NOMO-1 treated with DMSO at 0.1 percent for 48 hours (cell line): Measurements from ENCODE around the gene SLC14A1.
A peak's percentile ranks its signal among the peaks of the same experiment; 100 is the strongest.

Experiments
- DNase-seq: peaks from one replicate; lab custom pipeline; 2025; ENCODE audit not compliant: unreplicated experiment; lab: John Stamatoyannopoulos, UW

Gene SLC14A1

DNA sequence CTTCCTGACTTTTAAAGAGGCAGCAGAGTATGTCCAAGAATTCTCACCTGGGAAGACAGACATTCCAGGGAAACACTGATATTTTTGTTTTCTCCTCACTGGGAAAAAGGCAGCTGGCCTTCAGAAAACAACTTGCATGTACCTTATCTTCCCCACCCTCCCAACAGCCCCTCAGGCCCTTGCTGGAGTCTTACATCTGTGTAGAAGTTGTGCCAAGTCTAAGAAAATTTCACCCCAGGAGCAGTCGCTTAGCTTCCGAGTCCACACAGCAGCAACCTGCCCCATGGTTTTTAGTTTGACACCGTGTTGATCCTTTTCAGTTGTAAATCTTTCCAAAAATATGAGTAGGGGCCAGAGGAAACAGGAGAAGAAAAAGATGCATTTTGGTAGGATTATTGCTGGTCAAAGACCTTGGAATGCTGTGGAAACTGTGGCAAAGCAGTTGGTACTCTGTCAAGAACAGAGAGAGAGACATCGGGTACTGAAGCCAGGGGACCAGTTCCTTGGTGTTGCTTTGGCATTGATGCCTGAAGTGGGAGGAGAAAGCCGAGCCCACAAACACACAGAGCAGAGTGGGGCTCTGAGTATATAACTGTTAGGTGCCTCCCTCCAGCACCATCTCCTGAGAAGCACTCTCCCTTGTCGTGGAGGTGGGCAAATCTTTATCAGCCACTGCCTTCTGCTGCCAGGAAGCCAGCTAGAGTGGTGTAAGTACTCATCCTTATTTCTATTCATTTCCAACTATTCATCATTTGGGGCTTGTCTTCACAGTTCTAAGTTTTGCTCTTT, at the start of gene SLC14A1:
Gene SLC14A1, plus strand, starts transcription at position 615 of the 789 bp plus-strand sequence. CDS start 6,140 bp downstream, outside the sequence.
- no peak for DNase-seq

DNA sequence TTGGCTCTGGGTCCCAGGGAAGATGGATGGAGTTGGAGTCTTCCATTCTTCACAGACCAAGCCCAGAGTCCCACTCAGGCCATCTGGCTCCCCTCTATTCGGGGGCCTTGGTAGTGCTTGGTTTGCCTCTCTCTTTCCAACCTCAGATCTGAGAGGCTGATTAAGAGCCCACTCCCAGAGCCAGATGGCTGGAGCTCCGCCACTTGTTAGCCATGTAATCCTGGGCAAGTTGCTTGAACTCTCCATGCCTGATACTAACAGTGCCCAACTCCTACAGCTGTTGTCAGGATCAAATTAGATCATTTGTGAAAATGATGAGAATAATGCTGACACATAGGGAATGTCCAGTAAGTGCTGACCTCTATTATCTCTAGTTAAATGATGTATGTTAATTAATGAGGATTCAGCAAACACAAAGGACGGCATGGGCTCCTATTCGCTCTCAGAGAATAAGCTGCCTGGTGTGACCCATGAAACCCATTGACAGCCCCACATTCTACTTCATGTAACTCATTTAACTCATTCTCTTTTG, 46.6 kb upstream of the SLC14A1 start:
- DNase-seq = no peak

DNA sequence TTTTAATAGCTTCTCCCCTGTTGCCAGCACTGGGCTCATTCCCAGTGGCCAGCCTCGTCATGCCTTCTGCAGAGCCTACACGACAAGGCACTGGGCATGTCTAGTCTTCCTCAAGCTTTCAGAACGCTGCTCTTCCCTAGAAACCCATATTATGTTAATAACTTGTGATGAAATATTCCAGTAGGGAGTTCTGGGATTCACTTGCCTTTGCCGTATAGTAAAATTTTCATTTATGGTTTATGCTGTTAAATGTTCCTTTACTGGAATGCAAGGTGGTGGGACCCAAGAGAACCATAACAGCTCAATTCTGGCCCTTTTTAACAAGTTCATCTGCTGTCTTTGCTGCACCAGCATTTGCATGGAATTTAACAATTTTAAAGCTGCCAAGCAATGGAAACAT, 45.5 kb upstream of the SLC14A1 start:
- no peak for DNase-seq

DNA sequence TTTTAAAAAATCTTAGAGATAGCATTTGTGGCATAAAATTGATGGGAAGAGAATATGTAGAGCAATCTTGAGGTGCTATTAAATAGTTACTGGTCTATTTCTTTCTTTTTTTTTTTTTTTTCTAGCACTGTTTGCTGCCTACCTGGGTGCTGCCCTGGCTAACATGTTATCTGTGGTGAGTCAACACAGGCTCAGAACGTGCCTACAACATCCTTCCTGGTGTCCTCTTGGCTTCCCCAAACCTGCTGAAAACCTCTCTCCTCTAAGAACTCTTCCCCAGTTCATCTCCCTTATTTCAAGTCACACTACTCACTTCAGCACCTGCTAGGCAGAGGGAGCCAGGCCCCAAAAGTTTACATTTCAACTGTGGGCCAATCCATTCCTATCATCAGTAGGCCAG, 45.1 kb upstream of the SLC14A1 start:
- no peak for DNase-seq

DNA sequence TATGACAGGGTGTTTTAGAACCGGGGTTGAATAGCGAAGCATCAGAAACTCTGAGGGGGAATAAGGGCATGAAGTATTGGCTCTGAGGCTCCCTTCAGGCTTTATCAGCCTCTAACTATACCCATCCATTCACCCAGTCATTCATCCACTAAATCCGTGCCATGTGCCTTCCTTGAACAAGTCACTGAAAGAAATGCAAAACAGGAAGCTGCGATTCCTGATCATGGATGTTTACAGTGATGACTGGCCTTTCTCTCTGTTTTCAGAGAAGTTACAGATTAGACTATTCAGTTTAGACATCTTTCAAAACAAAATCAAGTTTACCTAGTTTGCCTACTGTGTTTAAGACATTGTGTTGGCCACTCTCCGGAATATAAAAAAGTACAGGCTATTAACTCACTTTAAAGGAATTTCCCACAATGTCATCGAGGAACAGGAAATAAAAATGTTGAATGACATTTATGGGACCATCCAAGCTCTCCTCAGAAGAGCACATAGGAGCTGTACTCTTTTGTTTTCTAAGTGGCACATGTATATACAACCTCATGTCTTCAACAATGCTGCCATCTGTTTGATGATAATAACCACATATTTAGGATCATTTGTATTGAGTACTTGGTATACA, 43.8 kb upstream of the SLC14A1 start:
- DNase-seq = no peak

DNA sequence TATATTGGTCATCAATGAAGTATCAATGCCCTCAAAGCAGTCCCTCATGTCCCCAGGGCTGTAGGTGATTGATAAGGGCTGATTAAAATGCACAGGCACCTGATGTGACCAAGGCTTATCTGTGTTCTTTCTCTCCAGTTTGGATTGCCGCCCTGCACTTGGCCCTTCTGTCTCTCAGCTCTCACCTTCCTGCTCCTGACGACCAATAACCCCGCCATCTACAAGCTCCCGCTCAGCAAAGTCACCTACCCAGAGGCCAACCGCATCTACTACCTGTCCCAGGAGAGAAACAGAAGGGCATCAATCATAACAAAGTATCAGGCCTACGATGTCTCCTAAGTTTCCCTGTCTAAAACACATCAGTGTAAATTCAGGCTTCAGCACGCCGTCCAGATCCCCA, 41.8 kb upstream of the SLC14A1 start:
- DNase-seq = no peak

DNA sequence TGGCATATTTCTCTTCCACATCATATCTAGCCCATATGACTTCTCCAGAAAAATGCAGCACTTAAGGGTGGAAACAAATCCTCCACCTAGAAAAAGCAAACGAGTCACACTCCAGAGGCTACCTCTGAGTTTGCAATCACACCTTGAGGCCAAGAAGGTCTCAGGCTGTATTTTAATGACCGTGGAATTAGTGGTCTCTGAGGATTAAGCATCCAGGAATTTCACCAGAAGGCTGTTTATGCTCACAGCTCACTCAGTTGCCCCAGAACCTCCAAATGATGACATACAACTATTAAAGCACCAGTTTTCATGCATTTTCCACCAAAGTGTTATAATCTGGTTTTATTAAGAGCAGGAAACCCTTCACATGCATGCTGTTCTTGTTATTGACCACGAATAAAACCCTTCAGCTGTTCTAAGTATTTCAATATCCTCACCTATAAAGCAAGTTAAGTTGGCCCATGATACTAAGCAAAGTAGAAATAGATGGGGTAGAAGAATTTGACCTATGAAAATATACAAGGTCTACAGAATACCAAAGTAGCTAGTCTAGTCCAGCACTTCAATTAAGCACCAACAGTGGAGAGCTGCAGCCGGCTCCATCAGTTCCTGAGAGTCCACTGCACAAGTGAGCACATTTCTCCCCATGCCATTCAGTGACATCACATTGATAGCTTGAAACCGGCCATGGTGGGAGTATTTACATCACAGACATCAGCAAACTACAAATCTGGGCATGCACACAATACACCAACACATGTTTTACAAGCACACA, 39.5 kb upstream of the SLC14A1 start:
- no peak for DNase-seq

DNA sequence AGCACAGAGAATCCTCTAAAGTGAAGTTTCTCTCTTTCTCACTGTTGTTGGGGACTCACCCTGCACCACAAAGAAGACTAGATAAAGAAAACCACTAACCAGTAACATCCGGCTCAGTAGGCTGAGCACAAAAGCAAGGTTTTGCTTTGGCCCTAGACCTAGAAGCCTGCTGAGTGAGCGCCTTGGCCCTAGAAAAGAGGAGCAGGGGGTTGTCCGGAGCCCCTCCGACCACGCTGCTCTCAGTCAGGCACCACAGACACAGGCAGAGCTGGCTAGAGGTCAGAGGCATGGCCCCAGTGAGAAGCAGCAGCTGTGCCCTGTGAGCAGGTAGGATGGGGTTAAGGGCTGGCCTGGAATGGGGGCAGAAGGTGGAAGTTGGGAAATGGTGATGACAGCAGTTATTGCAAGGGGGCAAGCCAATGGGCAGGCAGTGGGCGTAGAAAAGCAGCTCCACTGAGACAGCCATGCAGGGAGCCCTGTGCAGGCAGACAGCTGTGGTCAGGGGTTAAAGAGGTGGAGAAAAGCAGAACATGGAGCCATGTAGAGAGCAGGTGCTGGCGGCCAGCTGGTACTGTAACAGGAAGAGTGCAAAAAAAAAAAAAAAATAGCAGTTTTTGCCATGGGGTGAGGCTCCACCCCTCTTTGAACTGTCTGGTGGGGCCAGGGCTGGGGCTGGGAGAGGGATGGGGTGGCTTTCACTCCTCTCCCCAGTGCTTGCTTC, 36.9 kb upstream of the SLC14A1 start:
- DNase-seq = peak; percentile 99

DNA sequence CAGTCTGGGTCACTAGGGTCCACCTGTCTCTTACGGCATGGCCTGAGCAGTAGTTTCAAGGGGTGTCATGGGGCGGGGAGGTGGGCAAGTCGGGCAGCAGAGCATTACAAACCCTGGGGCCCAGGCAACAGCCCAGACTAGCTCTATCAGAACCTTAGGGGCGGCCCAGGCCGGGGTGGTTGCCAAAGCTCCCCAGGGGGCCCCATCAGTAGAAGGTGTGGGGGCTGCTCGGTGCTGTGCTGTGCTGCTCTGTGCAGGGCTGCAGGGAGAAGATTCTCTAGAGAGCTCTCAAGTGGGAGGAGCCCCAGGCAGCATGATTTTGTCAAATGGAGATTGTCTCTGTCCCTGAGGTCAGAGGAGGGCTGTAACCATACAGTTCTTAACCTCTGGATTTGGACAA, 36.4 kb upstream of the SLC14A1 start:
- DNase-seq = peak; percentile 63

DNA sequence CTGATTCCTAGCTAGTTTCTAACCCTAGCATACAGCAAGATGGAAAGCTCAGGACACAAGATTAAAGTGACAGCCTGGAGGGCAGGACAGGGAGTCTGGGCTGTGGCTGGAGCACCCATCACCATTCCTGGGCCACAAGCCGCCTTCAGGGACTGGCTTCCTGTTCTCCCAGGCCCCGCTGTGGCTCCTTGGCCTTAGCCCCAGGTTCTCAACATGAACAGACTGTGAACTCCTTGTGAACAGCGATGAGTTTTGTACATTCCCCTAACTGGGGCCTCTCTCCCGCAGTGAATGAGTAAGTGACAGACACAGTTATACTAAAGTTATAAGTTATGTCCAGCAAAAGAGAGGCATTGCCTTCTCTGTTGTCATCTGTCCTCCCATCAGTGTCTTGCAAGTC, 35.9 kb upstream of the SLC14A1 start:
- DNase-seq = no peak

DNA sequence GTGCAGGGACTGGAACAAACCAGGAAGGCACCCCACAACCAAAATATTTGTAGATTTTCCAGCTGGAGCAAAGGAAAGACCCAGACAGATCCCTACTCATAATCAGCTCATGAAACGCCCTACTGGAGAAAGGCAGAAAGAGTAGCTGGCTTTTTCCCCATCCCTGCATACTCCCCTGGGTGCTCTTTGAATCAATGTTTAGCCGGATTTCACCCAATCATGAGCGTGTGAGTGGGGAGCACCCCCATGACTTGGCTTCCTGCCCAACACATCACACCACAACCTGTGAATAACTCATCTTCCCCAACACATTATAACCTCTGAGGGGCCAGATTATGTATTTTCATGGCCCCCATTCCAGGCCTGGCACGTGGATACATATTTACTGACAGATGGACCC, 35.1 kb upstream of the SLC14A1 start:
- DNase-seq = no peak

DNA sequence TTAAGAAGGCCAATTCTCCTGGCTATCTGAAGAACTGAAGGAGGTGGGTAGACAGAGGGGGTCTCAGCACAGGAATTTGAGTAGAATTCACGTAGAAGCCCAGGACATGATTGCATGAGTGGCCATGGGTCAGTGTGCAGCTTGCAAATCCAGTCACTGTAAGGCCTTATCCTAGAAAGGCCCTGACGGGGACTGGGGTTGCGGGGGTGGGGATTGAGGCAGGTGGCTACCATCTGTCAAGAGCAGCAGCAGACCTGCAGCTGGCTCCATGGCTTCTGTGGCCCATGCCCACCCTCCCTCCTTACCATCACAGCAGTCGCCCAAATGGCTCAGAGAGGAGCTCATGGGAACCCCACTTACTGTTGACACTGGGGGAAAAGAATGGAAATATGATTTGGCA, 34.6 kb upstream of the SLC14A1 start:
- no peak for DNase-seq

DNA sequence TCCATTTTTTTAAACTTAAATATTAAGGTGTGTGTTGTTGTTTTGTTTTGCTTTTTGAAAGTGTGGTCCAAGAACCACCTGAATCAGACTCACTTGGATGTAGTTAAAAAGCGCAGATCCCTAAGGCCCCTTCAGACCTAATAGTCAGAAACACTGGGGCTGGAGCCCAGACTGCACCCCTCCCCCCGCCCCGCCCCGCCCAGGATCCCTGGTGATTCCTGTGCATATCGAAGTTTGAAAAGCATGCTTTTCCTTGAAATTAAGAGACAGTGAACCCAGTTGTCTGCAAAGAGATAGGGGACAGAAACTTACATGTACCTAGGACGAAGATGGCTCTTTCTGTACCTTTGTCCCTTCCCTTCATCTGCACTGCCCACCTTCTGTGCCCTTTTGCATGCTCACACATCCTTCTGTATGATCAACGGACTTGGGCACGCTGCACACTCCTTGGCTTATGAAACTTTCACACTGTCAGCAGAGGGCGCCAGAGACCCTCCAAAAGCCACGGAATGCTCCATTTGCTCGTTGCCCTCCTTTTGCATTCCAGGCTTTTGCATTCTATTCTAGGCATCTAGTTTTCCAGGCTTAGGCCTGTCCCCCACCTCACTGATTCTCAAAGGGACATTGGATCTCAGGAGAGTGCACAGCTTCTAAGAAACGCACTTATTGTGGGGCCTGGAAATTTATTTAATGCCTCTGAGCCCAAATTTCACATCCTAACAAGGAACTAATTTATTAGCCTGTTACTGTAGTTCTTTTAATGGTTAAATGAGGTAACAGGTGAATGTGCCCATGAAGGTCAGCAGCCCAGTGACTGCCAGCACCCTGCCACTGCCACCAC, 32.8 kb upstream of the SLC14A1 start:
- peak; percentile 72 for DNase-seq

DNA sequence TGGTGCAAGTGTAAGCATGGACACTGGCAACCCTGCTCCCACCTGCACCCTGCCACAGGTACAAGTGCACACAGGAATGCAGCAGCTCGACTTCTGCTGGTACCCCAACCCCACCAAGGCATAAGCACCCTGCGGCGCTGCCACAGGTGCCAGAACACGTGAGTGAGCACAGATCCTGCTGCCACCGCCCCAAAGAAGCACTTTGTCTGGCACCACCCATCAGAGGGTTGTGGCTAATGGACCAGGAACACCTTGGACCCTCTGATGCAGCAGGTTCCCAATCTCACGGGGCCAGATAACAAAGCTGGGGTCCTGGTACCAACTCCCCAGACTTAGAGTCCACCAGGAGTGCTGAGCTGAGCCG, 32.2 kb upstream of the SLC14A1 start:
- no peak for DNase-seq

DNA sequence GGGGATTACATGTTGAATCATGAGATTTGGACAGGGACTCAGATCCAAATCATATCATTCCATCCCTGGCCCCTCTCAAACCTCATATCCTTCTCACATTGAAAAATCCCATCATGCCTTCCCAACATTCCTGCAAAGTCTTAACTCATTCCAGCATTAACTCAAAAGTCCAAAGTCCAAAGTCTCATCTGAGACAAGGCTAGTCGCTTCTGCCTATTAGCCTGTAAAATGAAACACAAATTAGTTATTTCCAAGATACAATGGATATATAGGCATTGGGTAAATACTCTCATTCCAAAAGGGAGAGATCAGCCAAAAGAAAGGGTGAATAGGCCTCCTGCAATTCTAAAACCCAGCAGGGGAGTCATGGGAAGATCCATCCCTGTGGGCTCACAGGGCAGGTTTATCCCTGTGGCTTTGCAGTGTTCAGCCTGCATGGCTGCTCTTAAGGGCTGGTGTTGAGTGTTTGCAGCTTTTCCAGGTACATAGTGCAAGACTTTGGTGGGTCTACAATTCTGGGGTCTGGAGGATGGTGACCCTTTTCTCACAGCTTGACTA, 21.2 kb upstream of the SLC14A1 start:
- no peak for DNase-seq

DNA sequence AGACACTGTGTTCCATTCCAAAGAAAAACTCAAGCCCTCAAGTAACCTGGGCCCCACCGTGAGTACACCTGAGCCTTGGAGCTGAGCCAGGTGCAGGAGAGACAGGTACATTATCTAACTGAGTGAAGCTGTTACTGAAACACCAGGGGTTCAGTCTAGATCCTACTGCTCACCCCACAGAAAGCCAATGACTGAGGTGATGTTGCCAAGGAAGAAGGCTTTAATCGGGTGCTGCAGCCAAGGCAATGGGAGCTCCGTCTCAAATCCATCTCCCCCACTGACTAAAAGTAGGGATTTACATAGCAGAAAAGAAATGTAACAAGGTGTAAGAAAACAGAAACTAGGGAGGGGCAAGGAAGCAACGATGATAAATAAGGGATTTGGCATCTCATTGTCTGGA, 15.2 kb upstream of the SLC14A1 start:
- DNase-seq = no peak

DNA sequence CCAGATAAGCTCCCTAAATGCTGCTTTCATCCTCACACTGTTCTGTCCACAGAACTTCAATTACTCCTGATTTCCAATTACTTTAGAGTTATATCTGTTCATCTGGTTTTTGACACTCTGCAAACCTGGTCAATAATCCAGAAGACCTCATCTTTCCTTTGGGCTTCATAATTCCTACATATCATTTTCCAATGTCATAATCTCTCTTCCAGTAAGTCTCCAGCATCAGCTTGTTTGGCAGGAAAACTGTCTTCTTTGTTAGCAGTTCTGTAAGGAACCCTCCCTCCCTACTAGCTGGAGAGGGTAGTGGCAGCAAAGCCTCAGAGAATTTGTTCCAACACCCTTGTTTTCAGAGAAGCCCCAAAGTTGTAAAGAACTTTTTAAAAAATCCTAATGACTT, 11.9 kb upstream of the SLC14A1 start:
- DNase-seq = no peak

DNA sequence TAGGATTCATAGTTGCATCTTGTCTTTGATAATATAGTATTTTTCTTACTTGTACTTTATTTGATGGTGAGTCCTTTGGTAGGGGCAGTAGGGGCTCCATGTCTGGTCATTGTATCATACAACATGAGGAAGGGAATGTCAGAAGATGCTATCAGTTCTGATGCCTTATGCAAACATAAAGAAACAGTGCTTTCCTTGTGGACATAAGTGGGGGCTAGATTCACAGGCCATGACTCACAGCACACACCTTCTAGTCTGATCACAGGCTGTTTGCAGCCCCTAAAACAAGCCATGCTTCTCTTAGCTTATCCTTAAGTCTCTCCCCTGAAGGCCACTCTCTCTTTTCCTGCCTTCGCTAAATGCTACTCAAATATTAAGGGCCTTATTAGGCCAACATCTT, 10.7 kb upstream of the SLC14A1 start:
- no peak for DNase-seq

DNA sequence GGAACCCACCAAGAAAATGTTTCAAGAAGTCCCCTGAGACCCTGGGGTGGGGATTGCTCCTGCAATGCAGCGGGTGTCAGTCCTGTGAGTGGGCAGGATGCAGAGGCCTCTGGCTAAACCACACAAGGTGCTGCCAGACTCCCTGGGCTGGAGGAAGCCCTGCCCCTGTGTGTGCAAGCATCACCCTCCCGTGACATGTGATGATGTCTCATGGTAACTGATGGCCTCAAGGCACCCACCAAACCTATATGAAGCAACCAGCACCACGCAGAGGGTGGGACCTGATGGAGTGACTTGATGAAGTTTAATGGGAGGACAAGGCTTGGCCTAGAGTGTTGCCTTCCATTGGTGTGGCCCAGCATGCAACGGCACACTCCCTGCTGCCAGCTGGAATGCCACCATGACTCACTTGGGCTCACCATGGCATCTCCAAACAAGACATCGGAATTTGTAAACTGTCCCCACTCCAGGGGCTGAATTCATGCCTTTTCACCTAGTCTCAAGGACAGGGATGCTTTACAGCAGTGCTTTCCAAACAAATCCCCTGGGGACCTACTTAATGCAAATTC, 8.7 kb upstream of the SLC14A1 start:
- no peak for DNase-seq

DNA sequence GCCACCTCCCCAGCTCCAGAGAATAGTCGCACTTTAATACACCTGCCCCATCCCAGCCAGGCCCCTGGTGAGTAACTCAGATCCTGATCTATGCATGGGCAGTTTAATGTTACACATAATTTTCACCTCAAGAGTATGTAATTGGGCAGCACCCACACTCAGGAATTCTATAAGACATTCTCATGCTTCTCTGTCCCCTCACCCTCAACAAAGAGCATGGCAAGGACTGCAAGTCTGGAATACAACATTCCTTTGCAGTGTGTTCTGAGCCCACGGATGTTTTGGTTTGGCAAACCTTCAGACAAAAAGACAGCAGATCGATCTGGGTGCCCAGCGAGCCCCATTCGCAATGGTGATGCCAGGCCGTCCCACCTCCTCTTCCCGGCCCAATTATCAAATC, 4.9 kb upstream of the SLC14A1 start:
- no peak for DNase-seq
